SK-N-SH (cell line): ENCODE measurements around the gene EFNB2.

Source experiments
- CHD2 ChIP-seq: fragments of 150-350 bp; IDR thresholded peaks from 2 replicates; pipeline ENCODE4 v1.6.1; 2018; ENCODE audit warnings: low read length; ENCODE audit not compliant: partially characterized antibody
- CTCF ChIP-seq: fragments of 200-600 bp; sonication (generic); IDR thresholded peaks from 2 replicates; pipeline ENCODE4 v1.6.1; 2017; ENCODE audit warnings: antibody characterized with exemption, mild to moderate bottlenecking, moderate library complexity
- ELF1 ChIP-seq: IDR thresholded peaks from 2 replicates; pipeline ENCODE4 v1.4.0; 2012
- EP300 ChIP-seq, 2 experiments: IDR thresholded peaks; 2 replicates each; pipeline versions ENCODE4 v1.4.0 to v1.6.1; 2012; ENCODE audit warnings: borderline replicate concordance in 1 of 2, low read depth in 1 of 2, low read length in 1 of 2
- EZH2phosphoT487 ChIP-seq: fragments of 200-600 bp; sonication (generic); IDR thresholded peaks from 2 replicates; pipeline ENCODE4 v1.6.1; 2017; ENCODE audit warnings: low read depth, mixed run types, mild to moderate bottlenecking, antibody characterized with exemption, moderate library complexity, borderline replicate concordance
- FOXM1 ChIP-seq: IDR thresholded peaks from 2 replicates; pipeline ENCODE4 v1.4.0; 2012; ENCODE audit warnings: low read depth, mild to moderate bottlenecking
- GATA2 ChIP-seq: sonication (generic); formaldehyde crosslinking; IDR thresholded peaks from 2 replicates; pipeline ENCODE4 v1.5.0; 2020; ENCODE audit warnings: mild to moderate bottlenecking, missing genetic modification reagents
- PBX3 ChIP-seq: IDR thresholded peaks from 2 replicates; pipeline ENCODE4; 2012
- POLR2AphosphoS5 ChIP-seq: IDR thresholded peaks from 2 replicates; pipeline ENCODE4 v1.6.1; 2012; ENCODE audit warnings: low read depth, low read length
- RCOR1 ChIP-seq: fragments of 150-350 bp; IDR thresholded peaks from 2 replicates; pipeline ENCODE4 v1.6.1; 2017; ENCODE audit warnings: antibody characterized with exemption, low read length
- RFX5 ChIP-seq: IDR thresholded peaks from 2 replicates; pipeline ENCODE4 v1.6.1; 2012; ENCODE audit warnings: mild to moderate bottlenecking, improper control_type of control experiment, low read length
- TAF1 ChIP-seq: IDR thresholded peaks from 2 replicates; pipeline ENCODE4 v1.6.1; 2012; ENCODE audit warnings: low read depth, mild to moderate bottlenecking, low read length, moderate library complexity, borderline replicate concordance
- YY1 ChIP-seq: IDR thresholded peaks from 2 replicates; pipeline ENCODE4 v1.4.0; 2012; ENCODE audit warnings: low read depth, mild to moderate bottlenecking
- TF ChIP-seq, protein P1 (sequence below): IDR thresholded peaks from 2 replicates; pipeline ENCODE4 v1.4.0; 2012; ENCODE audit warnings: low read depth

GRCh38 chr13:106505295-106505694, 30.2 kb downstream of the EFNB2 start:
- TF ChIP-seq, protein P1, sequence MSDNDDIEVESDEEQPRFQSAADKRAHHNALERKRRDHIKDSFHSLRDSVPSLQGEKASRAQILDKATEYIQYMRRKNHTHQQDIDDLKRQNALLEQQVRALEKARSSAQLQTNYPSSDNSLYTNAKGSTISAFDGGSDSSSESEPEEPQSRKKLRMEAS, result no peak
- no peak for TF ChIP-seq TAF1
- no peak for TF ChIP-seq CTCF
- no peak for TF ChIP-seq POLR2AphosphoS5
- no peak for TF ChIP-seq EP300 (IDR thresholded peaks at IDR 0.05; ENCODE audit: borderline replicate concordance in 1 of 2, low read depth in 1 of 2, low read length in 1 of 2)
- TF ChIP-seq EZH2phosphoT487, result no peak
- TF ChIP-seq ELF1, result no peak
- no peak for TF ChIP-seq RFX5
- no peak for TF ChIP-seq YY1
- no peak for TF ChIP-seq RCOR1
- no peak for TF ChIP-seq PBX3
- no peak for TF ChIP-seq GATA2 (CRISPR knock-in tag)
- TF ChIP-seq CHD2, result no peak
- TF ChIP-seq FOXM1, result no peak
